ENCODE measurements around the gene RBM24.

RBM24 gene

GRCh38 chr6:17331238-17331637, 50.1 kb downstream of the RBM24 start:
- no peak overlapping the region for H3K4me3 ChIP-seq (ENCODE audit: control insufficient read depth, low read depth, low read length)
- no peak for DNase-seq (ENCODE audit: low read depth)
- no peak for TF ChIP-seq CTCF (IDR thresholded peaks at IDR 0.05; ENCODE audit: control insufficient read depth, insufficient read depth, low read depth, low read length, missing control alignments)

- no peak overlapping the region for H3K4me3 ChIP-seq (ENCODE audit: control insufficient read depth, low read depth, low read length)
- no peak for TF ChIP-seq CTCF (IDR thresholded peaks at IDR 0.05; ENCODE audit: control insufficient read depth, insufficient read depth, low read depth, low read length, missing control alignments)
- DNase-seq (ENCODE audit: low read depth) = no peak
Observed at GRCh38 chr6:17334265-17334664, 53.1 kb downstream of the RBM24 start.

- H3K4me3 ChIP-seq (ENCODE audit: control insufficient read depth, low read depth, low read length) = no peak overlapping the region
- peak; percentile 49 for DNase-seq (ENCODE audit: low read depth)
- TF ChIP-seq CTCF (IDR thresholded peaks at IDR 0.05; ENCODE audit: control insufficient read depth, insufficient read depth, low read depth, low read length, missing control alignments) = no peak
Observed at GRCh38 chr6:17336425-17336824, 55.3 kb downstream of the RBM24 start.

GRCh38 chr6:17339308-17339670, 58.1 kb downstream of the RBM24 start:
- no peak for TF ChIP-seq CTCF (IDR thresholded peaks at IDR 0.05; ENCODE audit: control insufficient read depth, insufficient read depth, low read depth, low read length, missing control alignments)
- DNase-seq (ENCODE audit: low read depth) = no peak
- no peak overlapping the region for H3K4me3 ChIP-seq (ENCODE audit: control insufficient read depth, low read depth, low read length)

- no peak for DNase-seq (ENCODE audit: low read depth)
- no peak for TF ChIP-seq CTCF (IDR thresholded peaks at IDR 0.05; ENCODE audit: control insufficient read depth, insufficient read depth, low read depth, low read length, missing control alignments)
- H3K4me3 ChIP-seq (ENCODE audit: control insufficient read depth, low read depth, low read length) = no peak overlapping the region
Observed at GRCh38 chr6:17341117-17341805, 60.1 kb downstream of the RBM24 start.

GRCh38 chr6:17341891-17342290, 60.7 kb downstream of the RBM24 start:
- DNase-seq (ENCODE audit: low read depth) = no peak
- no peak for TF ChIP-seq CTCF (IDR thresholded peaks at IDR 0.05; ENCODE audit: control insufficient read depth, insufficient read depth, low read depth, low read length, missing control alignments)

More at GRCh38 chr6:17341891-17342290, 60.7 kb downstream of the RBM24 start:
- H3K4me3 ChIP-seq (ENCODE audit: control insufficient read depth, low read depth, low read length) = no peak overlapping the region
